Neural cell (in vitro differentiated cells): ENCODE measurements around the gene MMGT1.

Experiments
- CTCF ChIP-seq: fragments of 450-650 bp; IDR thresholded peaks from 2 replicates; pipeline ENCODE4 v1.5.1; 2014; ENCODE audit warnings: antibody characterized with exemption, mild to moderate bottlenecking, moderate library complexity; ENCODE audit not compliant: poor library complexity, severe bottlenecking
- EZH2 ChIP-seq: fragments of 200-600, 300-800 bp; shearing (Covaris generic), sonication (generic); IDR thresholded peaks from 2 replicates; pipeline ENCODE4 v1.6.1; 2014; ENCODE audit warnings: antibody characterized with exemption, low read length, borderline replicate concordance, mild to moderate bottlenecking; ENCODE audit not compliant: insufficient read depth, poor library complexity, severe bottlenecking
- TAF1 ChIP-seq: IDR thresholded peaks from 2 replicates; pipeline ENCODE4 v1.6.1; 2012; ENCODE audit warnings: low read depth

GRCh38 chrX:135944486-135944885, 29.3 kb downstream of the MMGT1 start:
- TF ChIP-seq EZH2 (no peak), TAF1 (no peak), CTCF (no peak)
